SIG-M5 (cell line): ENCODE results near the gene IFFO2.

ENCODE experiments used
- DNase-seq: peaks from one replicate; lab custom pipeline; 2025; lab: John Stamatoyannopoulos, UW

The IFFO2 gene

DNA sequence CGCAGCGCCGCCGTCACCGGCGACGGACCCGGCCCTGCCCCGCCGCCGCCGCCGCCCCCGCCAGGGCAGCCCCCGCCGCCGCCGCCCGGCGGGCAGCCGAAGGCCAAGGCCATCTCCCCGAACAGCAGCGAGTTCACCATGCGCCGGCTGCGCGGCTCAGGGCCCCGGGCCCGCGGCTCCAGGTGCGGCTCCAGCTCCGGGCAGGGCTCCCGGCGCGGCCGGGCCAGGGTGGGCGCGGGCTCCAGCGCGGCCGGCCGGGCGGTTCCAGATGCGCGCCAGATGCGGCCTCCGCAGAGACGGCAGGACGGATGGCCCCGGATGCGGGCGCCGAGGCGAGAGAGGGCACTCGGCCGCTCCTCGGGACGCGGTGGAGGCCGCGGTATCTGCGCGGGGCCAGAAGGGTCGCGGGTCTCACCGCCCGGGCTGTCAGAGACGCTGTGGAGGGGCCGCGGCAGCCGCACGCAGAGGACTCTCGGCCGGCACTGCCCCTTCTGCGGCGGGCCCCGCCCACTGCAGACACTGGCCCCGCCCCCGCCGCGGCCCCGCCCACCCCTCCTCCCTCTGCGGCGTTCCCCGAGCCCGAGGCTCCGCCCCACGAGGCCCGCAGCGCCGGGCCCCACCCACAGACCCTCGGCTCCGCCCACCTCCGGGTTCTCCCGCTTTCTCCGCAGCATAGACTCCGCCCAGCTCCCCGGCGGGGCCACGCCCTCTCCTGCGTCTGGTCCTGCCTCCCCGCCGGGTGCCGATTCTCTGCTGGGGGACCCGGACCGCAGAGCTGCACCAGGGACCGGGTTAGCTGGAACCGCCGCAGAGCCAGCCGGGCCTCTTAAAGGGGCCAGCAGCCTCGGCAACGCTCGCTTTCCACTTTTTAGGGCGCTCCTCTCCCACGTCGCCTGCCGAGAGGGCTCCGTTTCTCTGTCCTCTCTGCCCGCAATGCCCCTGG is at the start of gene IFFO2:
TSS of gene IFFO2 (minus strand) at position 484 of the 943 bp plus-strand sequence. CDS start at position 140, 344 bp downstream.
- no peak for DNase-seq

DNA sequence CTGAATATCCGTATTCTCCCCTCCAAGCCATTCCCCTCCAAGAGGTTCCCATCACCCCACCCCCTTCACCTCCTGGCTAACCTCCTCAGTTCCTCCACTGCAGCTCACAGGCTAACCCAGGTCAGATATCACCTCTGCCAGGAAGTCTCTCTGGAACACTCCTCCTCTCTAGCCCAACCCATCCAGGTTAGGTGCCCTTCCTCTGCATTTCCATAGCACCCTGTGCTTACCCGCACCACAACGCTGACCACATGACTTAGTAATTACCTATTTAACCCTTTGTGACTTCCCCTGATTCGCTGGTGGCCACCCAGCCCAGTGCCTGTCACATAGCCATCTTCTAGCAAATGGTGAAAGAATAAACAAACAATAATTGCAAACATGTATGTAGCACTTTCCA is 49.5 kb upstream of the IFFO2 start:
- DNase-seq = no peak

DNA sequence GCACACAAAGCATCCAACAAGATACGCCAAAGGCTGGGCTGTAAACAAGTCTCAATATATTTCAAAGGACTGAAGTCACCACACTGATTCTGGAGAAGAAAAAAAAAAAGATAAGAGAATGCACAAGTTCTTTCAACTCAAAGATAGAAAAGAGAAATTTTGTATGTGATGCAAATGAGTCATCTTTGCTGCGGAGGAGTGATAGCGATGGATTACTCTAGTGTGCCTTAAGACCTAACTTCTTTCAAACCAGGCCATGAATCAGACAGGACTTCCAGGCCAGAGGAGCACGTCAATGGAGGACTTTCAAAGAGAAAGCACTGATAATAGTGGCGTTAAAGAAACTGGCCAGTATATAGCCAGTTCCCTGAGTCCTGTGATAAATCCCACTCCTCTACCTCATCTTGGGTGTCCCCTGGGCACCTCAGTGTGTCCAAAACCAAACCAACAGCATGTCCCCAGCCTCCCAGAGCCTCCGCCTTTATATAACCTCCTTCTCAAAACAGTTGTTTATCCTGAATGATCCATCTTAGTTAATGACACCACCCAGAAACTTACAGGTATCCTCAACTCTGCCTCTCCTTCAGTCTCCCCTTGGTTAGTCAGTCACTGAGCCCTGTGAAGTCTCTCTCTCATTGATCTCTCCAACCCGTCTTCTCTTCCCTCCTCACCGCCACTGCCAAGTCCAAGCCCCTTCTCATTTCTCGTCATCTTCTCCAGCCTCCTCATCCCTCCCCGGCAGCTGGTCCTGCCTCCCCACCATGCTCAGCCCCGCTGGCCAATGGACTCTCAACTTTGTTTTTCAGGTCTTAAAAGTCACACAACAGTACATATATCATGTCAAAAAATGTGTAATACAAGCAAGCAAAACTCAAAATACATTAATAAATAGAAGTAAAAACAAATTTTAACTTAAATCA is 47.2 kb upstream of the IFFO2 start:
- DNase-seq = no peak

DNA sequence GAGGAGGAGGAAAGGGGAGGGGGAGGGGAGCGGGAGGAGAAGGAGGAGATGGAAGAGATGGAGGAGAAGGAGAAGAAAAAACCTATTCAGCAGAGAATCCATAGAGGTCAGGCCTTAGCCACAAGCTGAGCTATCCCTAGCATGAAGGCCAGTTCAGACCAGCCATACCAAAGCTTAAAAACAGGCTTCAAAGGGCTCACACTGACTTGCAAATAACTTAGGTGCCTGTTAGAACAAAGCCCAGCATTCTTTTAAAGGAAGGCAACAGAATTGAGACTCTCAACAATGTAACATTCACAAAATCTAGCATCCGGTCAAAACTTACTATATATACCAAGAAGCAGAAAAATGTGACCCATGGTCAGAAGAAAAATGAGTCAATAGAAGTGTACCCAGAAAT is 43.6 kb upstream of the IFFO2 start:
- DNase-seq = no peak

DNA sequence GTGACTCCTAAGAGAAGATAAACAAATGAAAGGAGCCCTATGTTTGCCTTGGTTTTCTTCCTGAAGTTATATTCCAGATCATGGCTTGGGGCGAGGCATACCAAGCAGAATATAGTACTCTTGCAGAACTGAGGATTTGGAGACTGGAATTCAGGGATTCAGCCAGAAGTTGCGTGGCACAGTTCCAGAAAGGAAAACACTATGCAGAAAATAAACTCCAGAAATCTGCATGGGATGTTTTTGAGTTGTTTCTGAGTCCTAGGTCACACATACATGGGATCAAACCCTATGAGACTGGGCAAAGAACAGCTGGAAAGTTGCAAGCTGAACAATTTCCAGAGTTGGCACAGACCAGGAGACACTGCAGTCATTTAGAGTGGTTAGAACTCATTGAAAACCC is 42.9 kb upstream of the IFFO2 start:
- DNase-seq = no peak

DNA sequence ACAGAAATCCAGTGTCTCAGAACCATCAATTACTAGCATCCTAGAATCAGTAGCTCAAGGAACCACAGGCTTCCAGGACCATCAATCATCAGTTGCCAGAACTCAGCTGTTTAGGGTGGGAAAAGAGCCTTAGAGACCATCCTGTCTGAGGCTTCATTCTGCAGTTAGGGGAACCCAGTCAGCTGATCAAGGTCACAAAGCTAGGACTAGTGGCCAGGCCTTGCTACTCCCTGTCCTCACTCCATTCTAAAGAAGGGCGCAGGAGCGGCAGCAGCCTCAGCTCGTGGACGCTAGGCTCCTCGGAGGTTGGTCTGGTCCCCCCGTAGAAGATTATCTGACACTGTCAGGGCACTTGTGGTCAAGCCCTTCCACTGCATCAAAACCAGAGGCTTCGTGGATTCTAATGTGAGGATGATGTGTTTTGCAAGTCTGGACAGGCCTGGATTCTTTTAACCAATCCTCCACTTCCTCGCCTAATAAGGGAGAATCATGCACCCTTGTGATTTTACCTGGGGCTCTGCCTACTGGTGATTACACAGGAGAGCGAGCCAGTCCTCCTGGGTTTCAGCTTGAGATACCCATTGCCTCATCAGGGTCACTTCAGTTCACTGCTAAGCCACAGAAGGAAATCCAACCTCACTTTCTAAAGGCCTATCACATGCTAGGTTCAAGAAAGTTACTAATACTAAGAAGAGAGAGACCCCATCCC is 41.7 kb upstream of the IFFO2 start:
- DNase-seq = no peak

DNA sequence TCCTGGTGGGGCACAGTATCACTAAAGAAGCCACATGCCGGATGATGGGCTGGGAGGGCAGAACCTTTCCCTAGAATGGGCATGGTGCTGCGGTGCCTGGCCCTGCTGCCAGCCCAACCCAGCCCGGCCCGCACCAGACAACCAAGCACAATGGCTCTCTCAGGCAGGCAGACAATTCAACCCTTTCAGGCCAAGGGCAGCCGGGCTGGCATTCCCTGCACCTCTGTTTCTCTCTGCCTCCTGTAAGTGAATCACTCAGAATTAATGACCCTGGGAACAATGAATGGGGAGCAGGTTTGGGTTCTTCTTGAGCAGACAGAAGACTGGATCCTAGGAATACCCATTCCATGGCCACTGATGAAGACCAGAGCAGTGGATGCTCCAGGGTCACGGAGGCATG is 41.0 kb upstream of the IFFO2 start:
- no peak for DNase-seq

DNA sequence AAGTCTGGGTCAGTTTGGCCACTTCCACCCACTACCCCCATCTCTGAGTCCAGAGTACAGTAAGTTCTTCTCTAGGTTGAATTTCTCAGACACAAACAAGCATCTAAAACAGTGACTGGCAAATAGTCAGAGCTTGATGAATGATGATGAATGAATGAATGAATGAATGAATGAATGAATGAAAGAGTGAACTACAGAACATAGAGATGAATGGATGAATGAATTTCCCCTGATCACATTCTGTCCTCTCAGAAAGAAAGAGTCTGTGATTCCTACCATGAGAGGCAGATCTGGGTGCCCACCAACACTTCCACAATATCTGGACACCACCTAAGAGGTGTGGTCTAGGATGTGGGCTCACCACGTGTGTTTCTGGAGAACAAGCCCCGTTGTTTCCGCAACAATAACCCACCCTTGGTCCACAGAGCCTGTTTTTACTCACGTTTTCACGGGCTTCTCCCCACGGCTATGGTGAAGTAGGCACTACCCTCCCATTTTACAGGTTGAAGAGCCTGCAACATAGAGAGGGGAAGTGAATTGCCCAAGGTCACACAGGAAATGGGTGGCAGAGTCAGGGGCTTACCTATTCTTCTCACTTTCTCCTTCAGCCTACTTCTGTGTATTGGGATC is 40.2 kb upstream of the IFFO2 start:
- DNase-seq = no peak

DNA sequence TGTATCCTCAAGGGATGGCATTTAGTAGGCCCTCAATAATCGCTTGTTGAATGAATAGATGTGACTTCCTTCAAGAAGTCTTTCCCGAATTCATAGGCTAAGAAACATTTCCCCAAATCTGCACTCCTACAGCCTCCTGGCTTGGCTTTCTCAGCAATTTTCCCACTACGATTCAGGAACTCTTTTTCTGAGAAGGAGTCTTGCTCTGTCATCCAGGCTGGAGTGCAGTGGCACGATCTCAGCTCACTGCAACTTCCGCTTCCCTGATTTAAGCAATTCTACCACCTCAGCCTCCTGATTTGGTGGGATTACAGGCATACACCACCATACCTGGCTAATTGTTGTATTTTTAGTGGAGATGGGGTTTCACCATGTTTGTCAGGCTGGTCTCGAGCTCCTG is 37.9 kb upstream of the IFFO2 start:
- DNase-seq = no peak

DNA sequence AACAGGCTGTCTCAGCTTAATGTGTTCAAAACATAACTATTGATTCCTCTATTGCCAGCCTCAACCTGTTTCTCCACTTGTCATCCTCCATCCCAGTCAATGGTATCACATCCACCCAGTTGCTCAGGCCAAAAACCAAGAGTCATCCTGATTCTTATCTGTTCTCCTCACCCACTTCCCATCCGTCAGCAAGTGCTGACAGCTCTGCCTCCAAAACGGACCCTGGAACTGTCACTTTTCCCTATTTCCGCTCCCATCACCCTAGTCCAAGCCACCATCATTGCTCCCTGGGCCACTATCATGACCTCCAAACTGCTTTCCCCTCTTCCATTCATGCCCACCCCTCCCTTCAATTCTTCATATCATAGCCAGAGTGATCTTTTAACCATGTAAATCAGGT is 36.2 kb upstream of the IFFO2 start:
- no peak for DNase-seq

DNA sequence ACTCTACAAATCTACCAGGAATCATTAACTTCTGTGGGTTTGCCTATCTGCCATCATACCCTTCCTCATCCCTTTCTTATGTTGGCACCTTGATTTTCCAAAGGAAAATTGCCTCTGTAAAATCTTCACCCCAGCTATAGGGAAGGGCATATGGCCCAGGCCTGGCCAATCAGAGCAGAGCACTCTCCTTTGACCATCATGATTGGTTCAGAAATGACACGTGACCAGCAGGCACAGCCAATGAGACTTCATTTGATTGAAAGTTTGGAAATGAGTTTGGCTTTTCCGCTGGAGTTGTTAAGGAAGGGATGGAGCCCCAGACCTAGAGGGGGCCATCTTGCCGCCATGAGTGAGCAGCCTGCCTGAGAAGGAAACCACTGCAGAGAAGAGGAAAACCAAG is 35.1 kb upstream of the IFFO2 start:
- no peak for DNase-seq

DNA sequence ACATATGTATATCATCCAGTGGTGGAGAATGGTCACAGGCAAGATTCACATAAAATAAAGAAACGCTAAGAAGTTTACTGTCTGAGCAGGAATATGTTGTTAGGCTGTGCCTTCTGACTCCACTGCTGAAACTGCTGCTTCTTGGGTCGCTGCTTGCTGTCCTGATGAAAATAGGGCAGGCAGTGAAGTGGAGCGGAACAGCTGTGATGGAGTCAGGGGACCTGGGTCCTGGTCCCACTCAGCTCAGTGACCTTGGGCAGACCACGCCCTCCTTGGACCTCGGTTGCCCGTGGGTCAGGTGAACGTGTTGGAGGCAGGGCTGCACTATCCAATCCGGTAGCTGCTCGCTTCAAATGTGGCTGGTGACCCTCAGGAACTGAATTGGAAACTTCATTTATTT is 33.4 kb upstream of the IFFO2 start:
- DNase-seq = no peak

DNA sequence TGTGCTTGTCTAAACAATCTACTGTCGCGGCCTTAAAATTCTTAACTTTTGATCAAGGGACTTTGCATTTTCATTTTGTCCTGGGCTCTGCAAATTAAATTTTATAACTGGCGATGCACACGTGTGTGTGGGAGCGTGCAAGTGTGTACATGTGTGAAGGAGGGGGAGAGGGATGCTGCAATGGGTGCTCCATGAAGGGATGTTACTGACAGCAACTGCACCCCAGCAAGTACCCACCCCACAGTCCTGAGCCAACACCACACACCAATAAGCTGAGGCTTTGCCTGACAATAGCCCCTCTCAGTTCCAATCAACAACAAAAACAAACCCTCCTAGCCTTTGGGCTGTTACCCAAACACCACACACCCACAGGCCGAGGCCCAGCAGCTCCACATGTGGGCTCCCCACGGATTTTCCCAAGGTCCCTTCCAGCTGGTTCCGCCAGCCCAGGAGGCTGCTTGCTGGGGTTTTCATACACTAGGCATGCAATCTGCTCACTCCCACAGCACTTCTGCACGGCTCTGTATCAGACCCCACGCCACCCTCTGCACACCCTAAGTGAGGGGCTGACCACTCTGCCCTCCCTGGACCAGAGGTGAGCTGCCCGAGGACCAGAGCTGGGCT is 32.8 kb upstream of the IFFO2 start:
- no peak for DNase-seq

DNA sequence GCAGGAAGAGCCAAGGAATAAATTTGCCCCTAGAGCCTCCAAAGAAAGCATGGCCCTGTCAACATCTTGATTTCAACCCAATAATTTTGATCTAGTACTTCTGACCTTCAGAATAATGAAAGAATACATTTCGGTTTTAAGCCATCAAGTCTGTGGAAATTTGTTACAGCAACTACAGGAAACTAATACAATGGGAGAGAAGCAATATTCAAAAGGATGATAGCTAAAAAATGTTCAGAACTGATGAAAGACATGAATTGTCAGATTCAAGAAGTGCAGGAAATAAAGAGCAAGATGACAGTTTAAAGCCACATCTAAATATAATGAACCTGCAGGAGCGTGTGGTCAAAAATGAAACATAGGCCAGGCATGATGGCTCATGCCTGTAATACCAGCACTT is 24.8 kb upstream of the IFFO2 start:
- no peak for DNase-seq

DNA sequence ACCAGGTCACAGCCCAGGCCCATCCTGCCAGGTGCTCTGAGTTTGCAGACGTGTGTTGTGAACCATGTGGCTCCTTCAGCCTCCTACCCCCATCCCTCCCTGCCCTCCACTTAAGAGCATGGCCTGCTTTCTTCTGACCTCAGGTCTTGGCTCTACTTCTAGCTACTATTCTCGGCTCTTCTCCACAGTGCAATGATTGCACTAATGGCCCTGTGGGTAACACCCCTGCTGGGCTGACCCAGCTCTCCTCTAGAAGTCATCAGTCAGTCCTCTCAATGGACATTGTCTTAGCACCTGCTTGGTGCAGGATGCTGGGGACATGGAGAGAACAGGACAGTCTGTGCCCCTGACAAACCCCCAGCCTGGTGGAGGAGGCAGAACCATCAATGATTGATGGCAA is 22.2 kb upstream of the IFFO2 start:
- no peak for DNase-seq

DNA sequence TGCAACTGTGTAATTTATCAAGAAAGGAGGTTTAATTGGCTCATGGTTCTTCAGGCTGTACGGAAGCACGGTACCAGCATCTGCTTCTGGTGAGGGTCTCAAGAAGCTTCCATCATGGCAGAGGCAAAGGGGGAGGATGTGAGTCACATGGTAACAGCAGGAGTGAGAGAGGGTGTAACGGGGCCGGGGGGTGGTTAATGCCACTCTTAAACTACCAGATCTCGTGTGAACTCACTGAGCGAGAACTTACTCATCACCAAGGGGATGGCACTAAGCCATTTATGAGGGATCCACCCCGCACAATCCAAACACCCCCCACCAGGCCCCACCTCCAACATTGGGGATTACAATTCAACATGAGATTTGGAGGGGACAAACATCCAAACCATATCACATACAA is 21.0 kb upstream of the IFFO2 start:
- DNase-seq = no peak

DNA sequence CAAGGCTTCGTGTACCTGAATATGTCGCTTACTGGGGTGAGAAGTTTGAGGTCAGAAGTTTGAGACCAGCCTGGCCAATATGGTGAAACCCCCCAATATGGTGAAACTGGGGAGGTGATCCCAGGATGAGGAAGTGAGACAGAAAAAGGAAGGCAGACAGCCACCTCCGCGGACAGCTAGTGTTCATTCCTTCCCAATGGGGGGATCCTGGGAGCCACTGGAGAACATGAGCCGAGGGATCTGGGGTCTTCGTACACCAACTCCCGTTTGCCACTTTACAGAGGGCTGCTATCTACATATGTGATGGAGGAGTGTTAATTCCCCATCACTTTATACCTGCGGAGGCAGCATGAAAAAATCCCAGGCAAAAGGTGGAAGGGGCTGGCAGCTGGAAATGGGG is 19.6 kb upstream of the IFFO2 start:
- DNase-seq = no peak

DNA sequence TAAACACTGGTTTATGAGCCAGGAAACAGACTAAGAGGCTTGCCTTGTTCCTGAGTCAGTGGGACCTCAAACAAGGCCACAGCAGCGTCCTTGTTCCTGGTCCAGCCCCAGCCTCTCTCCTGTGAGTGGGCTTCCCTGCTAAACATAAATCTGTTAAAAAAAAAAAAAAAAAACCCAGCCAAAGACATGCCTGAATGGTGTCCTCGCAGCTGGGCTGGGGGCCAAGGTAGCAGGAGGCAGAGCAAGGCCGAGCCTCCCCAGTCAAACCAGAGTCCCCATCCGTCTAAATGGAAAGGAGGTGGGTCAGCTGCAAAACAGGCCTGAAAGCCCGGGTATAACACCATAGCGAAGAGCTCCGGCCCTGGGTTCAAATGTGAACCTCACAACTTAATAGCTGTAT is 18.1 kb upstream of the IFFO2 start:
- DNase-seq = no peak

DNA sequence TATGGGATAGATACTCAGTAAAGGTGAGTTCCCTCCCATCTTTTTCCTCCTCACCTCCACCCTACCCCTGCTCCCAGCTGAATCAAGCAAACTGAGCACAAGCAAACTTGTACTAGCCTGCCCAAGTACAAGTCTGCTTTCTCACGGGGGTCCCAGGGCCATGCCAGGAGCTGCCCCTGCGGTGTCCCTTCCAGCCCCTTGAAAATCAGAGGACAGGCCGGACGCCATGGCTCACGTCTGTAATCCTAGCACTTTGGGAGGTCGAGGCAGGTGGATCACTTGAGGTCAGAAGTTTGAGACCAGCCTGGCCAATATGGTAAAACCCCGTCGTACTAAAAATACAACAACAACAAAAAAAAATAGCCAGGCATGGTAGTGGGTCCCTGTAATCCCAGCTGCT is 17.5 kb upstream of the IFFO2 start:
- DNase-seq = no peak

DNA sequence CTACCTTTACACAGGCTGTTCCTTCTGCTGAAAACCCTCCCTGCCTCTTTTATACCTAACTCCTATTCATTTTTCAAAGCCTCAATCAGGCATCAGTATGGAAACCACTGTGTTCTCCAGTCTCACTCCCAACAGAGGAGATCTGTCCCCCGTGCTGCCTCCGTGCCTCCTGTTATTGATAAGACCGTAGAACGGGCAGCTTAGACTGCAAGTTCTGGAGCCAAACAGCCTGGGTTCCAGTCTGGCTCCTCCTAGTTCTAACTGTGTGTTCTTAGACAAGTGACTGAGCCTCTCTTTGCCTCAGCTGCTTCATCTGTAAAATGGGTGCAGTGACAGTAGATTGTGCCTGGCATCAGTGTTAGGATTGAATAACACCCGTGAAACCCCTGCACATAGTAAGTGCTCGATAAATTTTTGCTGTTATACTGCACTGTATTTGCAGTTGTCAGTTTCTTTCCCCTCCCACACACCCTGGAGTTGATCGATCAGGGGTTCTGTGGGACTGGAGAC is 17.0 kb upstream of the IFFO2 start:
- DNase-seq = no peak

DNA sequence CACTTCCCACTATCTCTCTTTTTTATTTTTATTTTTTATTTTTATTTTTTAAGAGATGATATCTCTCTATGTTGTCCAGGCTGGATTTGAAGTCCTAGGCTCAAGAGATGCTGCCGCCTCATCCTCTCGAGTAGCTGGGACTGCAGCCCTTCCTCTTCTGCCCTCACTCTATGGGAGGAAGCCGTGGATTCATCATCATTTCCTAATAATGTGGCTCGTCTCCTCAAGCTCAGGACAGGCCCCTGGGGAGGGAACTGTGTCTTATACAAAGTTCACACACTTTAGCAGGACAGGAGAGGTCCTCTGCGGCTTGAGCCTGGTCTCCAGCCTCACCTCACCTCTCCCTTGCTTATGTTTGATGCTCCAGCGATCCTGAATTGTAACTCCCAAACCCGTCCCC is 16.5 kb upstream of the IFFO2 start:
- DNase-seq = no peak
